HG03103 (cell line): ENCODE results near the gene TRIOBP.
"Not testable (repeated sequence)": the region's sequence is repeated elsewhere in the genome, so short reads cannot be mapped to it uniquely, and the experiment has no call there.

ENCODE experiments used
- ATAC-seq: cut with Tn5 transposase; IDR thresholded peaks from one replicate; pipeline ENCODE4 v1.9.1; 2021; ENCODE audit warnings: low read depth; ENCODE audit not compliant: unreplicated experiment

TRIOBP gene

DNA sequence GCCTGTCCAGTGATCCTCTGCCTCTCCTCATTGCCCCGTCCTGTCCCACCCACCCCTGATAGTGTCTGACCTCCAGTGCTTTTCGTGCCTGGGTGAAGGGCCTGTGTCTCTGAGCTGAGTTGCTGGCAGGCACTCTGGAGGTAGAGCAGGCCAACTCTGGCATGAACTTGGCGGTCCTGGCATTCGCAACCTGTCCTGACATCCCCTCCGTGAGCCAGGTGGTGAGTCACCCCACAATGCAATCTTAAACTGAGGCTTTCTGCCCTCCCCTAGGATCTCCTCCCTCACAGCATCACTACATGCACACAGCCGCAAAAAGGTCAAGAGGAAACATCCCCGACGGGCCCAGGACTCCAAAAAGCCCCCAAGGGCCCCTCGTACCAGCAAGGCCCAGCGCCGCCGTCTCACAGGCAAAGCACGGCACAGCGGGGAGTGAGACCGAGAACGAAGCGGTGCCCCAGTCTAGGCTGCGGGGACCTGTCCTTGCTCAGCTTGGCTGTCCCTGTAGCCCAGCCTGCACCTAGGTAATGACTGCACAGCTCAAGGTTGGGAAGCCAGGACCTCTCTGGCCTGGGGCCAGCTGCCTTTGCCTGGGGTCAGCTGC lies 5.8 kb upstream of the TRIOBP start:
- no peak for ATAC-seq

DNA sequence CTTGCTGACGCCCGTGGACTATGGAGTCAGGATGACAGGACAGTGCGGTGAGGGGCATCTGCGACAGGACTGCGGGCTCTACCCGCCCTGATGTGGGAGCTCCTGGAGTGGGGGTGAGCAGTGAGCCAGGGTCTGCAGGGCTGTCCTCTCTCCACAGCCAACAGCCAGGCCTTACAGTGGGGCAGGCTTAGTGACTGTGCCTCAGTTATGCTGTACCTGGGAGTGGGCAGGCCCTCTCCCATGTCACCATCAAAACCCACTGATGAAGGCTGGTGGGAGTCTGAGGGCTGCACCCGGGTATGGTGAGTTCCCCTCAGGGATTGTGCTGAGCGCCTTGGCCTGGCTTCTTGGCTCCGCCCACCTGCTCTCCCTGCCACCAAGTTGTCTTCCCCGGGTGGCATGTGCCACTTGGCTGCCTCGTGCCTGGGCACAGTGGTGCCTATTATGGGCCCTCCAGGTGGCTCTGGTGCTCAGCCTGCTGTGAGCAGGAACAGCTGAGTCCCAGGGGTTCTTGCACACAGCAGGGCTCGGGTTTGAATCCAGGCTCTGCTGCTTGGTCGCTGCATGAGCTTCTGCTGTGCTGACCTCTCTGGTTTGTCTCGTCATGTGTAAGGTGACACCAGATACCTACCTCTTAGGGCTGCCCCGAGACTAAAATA lies 4.1 kb upstream of the TRIOBP start:
- no peak for ATAC-seq

GRCh38 chr22:37694131-37694530 lies 2.7 kb upstream of the TRIOBP start:
- not testable (repeated sequence) for ATAC-seq

DNA sequence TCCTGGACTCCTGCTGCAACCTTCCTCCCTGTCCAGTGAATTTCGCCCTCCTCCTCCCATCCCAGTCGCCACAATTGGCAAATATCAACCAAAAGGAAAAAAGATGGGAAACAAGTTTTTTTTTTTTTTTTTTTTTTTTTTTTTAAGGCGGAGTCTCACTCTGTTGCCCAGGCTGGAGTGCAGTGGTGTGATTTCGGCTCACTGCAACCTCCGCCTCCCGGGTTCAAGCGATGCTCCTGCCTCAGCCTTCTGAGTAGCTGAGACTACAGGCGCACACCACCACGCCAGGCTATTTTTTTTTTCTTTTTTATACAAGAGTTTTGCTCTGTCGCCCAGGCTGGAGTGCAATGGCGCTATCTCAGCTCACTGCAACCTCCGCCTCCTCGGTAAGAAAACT lies 590 bp upstream of the TRIOBP start:
- ATAC-seq: not testable (repeated sequence)

- ATAC-seq: no peak
Measured at GRCh38 chr22:37697538-37697835, 639 bp downstream of the TRIOBP start.

- ATAC-seq: no peak
Measured at GRCh38 chr22:37701141-37701786, 4.4 kb downstream of the TRIOBP start.

DNA sequence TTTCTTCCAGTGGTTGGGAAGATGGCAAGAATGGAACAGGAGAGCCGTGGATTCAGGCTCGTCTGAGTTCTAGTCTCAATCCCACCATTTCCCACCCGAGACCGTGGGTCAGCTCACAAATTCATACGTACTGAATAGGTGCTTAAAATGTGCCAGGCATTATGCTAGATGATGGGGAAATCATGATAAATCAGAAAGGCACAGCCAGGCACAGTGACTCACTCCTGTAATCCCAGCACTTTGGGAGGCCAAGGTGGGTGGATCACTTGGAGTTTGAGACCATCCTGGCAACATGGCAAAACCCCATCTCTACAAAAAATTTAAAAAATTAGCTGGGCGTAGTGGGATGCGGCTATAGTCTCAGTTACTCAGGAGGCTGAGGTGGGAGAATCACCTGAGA lies 7.1 kb downstream of the TRIOBP start:
- no peak for ATAC-seq

DNA sequence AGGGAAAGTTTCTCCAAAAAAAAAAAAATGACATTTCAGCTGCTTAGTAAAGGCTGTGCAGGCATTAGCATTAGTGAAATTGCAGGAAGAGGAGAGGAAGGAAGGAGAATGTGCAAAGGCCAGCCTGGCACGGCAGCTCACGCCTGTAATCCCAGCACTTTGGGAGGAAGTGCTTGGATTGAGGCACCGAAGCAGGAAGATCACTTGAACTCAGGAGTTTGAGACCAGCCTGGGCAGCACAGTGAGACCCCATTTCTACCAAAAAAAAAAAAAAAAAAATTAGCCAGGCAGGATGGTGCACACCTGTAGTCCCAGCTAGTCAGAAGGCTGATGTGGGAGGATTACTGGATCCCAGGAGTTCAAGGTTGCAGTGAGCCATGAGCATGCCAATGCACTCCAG lies 7.8 kb downstream of the TRIOBP start:
- no peak for ATAC-seq

DNA sequence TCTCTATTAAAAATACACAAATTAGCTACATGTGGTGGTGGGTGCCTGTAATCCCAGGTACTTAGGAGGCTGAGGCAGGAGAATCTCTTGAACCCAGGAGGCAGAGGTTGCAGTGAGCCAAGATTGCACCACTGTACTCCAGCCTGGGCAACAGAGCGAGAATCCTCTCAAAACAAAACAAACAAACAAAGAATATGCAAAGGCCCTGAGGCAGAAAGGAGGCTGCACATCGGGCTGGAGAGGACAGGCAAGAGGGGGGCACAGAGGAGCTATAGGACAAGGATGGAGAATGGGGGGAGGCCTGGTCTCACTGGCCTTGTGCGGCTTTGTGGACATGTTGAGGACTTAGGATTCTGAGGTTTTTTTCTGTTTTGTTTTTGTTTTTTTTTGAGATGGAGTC lies 8.4 kb downstream of the TRIOBP start:
- no peak for ATAC-seq

GRCh38 chr22:37708580-37709444 lies 12.0 kb downstream of the TRIOBP start:
- no peak for ATAC-seq

DNA sequence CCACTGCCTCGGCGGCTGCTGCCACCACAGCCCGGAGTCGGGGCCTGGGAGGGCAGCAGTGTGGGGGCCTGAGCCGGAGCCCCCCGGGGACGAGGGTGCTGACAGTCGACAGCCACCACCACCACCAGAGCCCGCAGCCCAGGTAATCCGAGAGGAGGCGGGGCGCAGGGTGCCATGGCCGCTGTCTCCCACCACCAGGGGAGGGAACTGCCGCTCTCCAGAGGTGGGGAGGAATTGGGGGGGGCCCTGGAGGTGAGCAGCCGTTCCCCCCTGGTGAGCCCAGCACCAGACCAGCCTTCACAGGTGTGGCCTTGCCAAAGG lies 12.6 kb downstream of the TRIOBP start:
- no peak for ATAC-seq

DNA sequence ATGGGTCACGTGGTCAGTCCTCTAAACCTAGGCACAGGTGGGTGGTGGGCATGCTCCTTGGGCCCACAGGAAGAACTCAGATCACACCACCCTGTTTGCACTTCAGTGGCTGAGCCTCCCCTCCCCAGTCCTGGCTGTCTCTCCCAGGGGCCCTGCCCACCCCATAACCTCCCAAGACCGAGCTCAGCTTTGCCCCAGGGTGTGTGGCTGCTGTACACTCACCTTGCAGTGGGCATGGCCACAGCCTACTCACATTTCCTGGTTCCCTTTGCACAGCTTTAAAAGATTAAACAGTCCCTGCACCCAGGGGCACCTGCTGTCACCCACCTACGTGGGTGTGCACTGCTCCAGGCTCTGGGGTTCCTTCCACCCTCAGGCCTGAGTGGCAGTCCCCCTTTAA lies 13.8 kb downstream of the TRIOBP start:
- ATAC-seq: no peak

DNA sequence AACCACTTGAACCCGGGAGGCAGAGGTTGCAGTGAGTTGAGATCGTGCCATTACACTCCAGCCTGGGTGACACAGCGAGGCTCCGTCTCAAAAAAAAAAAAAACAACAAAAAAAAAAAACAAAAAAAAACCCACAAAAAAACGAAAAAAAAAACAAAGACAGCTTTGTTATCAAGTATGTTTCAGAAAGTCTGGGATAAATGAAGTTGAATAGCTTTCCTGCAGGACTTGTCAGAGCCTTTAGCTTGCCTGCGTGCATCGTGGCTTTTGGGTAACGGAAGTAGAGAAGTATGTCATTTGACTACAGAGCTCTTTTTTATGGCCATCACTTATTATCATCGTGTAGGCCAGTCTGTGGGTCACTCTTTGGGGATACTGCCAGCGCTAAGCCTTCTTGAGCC lies 14.6 kb downstream of the TRIOBP start:
- no peak for ATAC-seq

DNA sequence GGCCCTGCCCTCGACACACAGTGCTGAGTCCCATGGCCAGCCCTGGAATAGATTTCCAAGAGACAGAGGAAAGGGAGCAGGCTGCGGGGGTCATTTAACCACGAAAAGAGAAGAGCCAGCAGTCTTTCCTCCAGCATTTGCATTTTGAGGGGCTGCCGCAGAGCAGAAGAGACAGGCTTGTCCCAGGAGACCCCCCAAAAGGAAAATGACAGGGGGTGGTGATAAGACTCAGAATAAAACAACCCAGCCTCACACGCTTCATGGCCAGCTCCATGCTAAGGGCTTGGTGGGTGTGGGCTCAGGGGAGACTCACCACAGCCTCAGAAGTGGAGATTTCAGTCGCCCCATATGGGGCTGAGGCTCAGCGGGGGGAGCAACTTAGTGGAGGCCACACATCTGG lies 16.9 kb downstream of the TRIOBP start:
- no peak for ATAC-seq

- ATAC-seq: no peak
Measured at GRCh38 chr22:37714634-37715033, 17.8 kb downstream of the TRIOBP start.

GRCh38 chr22:37715760-37716159 lies 18.9 kb downstream of the TRIOBP start:
- no peak for ATAC-seq

DNA sequence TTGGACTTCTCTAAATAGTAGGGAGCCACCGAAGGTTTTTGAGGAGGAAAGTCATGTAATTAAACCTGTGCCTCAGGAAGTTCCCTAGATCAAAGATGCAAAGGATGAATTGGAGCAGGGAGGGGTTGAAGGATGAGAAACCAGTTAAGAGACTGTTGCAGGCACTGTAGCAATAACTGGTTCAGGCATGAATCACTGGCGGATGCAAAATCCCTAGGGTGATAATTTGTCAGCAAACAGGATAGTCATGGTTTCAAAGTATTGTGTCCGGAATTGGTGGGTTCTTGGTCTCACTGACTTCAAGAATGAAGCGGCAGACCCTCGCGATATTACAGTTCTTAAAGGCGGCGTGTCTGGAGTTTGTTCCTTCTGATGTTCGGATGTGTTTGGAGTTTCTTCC lies 19.9 kb downstream of the TRIOBP start:
- ATAC-seq: no peak

DNA sequence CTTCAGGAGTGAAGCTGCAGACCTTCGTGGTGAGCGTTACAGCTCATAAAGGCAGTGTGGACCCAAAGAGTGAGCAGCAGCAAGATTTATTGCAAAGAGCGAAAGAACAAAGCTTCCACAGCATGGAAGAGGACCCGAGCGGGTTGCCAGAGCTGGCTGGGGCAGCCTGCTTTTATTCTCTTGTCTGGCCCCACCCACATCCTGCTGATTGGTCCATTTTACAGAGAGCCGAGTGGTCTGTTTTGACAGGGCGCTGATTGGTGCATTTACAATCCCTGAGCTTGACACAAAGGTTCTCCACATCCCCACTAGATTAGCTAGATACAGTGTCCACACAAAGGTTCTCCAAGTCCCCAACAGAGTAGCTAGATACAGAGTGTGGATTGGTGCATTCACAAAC lies 20.4 kb downstream of the TRIOBP start:
- not testable (repeated sequence) for ATAC-seq

DNA sequence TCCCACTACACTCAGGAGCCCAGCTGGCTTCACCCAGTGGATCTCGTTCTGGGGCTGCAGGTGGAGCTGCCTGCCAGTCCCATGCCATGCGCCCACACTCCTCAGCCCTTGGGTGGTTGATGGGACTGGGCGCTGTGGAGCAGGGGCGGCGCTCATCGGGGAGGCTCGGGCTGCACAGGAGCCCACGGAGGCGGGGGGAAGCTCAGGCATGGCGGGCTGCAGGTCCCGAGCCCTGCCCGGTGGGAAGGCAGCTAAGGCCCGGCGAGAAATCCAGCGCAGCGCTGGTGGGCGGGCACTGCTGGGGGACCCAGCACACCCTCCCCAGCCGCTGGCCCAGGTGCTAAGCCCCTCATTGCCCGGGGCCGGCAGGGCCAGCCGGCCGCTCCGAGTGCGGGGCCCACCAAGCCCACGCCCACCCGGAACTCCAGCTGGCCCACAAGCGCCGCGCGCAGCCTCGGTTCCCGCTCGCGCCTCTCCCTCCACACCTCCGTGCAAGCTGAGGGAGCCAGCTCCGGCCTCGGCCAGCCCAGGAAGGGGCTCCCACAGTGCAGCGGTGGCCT lies 21.0 kb downstream of the TRIOBP start:
- ATAC-seq: not testable (repeated sequence)

DNA sequence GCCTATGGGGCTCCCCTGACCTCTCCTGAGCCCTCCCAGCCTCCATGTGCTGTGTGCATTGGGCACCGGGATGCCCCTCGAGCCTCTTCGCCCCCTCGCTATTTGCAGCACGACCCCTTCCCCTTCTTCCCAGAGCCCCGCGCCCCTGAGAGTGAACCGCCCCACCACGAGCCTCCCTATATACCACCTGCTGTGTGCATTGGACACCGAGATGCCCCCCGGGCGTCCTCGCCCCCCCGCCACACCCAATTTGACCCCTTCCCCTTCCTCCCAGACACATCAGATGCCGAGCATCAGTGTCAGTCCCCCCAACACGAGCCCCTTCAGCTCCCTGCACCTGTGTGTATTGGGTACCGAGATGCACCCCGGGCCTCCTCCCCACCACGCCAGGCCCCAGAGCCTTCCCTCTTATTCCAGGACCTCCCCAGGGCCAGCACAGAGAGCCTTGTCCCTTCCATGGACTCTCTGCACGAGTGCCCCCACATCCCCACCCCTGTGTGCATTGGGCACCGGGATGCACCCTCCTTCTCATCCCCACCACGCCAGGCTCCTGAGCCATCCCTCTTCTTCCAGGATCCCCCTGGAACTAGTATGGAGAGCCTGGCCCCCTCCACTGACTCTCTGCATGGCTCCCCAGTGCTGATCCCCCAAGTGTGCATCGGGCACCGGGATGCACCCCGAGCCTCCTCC lies 28.8 kb downstream of the TRIOBP start:
- no peak for ATAC-seq
